Posterior cingulate gyrus (tissue), 11 donors: ENCODE results near the gene KRT85.
"Not testable (repeated sequence)": the region's sequence is repeated elsewhere in the genome, so short reads cannot be mapped to it uniquely, and the experiment has no call there.

Experiments used
- DNase-seq, 10 donors: peaks; one replicate each; pipeline versions ENCODE4 v3.0.0 to v3.0.0-alpha.2; 2020 to 2021; ENCODE audit warnings: mixed read lengths in 3 of 10
- intact Hi-C: fragments of 100-400 bp; cut with DNase I; formaldehyde crosslinking; loops from one replicate; pipeline ENCODE4 v1.15.1; 2023

KRT85 gene

GRCh38 chr12:52333321-52333720, 34.0 kb downstream of the KRT85 start:
- intact Hi-C loops = no loop called here
- DNase-seq = no peak

DNA sequence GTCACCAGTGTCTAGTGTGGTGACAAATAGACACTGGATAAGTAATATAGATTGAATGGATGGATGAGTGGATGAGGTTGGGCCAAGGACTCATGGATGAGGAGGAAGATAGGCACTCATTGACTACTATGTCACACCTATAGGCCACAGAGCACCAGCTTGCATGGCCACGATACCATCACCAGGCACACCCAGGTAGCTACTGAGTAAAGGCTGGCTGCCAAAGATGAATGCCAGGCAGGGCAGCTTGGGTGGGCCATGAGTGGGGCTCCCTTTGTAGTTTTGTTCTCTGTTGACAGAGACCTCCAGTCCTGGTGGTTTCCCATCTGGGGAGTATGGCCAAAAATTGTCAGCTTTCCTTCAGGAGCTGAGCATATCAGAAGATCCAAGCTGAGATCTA, 34.9 kb downstream of the KRT85 start:
- intact Hi-C loops = no loop called here
- no peak for DNase-seq

- intact Hi-C loops = no loop called here
- no peak for DNase-seq
Measured at GRCh38 chr12:52331833-52332232, 35.4 kb downstream of the KRT85 start.

- intact Hi-C loops = no loop called here
Measured at GRCh38 chr12:52331039-52331438, 36.2 kb downstream of the KRT85 start.

GRCh38 chr12:52327830-52328500, 39.3 kb downstream of the KRT85 start:
- no peak for DNase-seq
- intact Hi-C loops = loop anchor here (1.0 kb wide), 1 partner anchor 172 kb away; no protein-coding TSS in a partner anchor

More at GRCh38 chr12:52331039-52331438, 36.2 kb downstream of the KRT85 start:
- no peak for DNase-seq

DNA sequence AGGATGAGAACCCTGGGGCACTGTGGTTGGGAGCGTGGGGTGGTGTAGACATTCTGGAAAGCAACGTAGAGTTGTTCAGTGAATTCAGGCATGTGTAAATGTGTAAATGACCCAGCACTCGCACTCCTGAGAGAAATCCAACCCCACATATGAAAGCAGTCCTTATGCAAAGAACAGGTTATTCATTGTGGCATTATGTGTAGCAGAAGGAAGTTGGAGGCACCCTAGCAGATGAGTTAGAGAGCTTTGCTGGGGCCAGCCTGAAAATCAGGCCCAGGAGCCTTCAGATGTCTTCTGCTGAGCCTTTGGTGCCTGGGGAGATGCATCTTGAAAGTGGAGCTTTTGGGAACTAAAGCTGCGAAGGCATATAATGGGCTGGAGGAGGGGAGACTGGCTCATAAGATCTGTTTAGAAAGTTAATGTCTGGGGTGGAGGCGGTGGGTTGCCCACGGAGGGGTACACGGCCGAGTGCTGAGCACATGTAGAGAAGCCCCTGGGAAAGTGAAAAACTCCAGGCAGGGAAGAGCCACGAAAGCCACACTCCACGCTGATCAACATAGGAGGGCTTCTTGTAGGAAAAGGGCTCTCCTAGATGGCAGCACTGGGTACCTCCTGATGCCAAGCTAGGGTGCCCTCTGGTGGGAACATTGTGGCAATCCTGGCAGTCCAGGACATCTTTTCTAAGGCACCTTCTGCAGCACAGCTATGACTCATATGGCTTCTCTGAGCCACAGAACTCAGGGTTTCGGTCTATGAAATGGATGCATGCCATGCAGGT, 40.0 kb downstream of the KRT85 start:
- peak; percentile 56 to 97 (median 80) for DNase-seq
- intact Hi-C loops = loop anchor here (1.0 kb wide), 1 partner anchor 171 kb away; no protein-coding TSS in a partner anchor

GRCh38 chr12:52324153-52324444, 43.2 kb downstream of the KRT85 start:
- intact Hi-C loops = no loop called here
- DNase-seq = no peak

DNA sequence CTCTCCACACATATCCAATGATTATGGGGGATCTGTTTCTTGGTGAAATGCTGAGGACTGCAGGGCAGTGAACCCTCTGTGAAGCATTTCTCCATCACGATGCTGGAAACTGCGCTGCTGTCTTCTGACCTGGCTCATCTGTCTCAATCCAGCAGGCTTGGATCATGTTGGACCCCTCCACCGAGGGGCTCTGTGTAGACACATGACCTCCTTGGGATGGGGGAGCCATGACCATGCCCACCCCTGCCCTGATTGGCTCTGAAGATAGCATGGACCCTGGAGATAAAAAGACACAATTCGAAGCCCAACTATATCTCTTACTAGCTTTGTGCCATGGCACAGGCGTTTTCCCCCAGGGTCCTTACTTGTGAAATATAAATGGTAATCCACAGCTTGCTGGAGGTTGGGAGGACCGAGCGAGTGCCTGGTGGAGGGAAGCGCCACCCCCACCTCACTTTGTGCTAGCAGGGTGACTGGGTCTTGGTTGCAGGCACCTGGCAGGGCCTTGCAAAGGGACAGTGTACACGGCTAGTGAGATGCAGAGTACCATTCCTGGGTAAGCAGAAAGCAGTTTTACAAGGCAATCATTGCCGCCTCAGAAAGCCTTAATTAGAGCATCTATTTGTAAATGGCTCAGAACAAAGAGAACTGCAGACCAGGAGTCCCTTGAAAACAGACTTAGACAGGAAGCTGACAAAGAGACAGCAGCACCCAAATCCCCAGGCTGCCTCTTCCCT, 43.7 kb downstream of the KRT85 start:
- intact Hi-C loops = no loop called here

GRCh38 chr12:52323001-52323400, 44.3 kb downstream of the KRT85 start:
- DNase-seq = no peak

More for the DNA sequence above, 43.7 kb downstream of the KRT85 start:
- no peak for DNase-seq

GRCh38 chr12:52322069-52322468, 45.2 kb downstream of the KRT85 start:
- intact Hi-C loops = no loop called here
- DNase-seq = no peak

More at GRCh38 chr12:52323001-52323400, 44.3 kb downstream of the KRT85 start:
- intact Hi-C loops = no loop called here

- intact Hi-C loops = no loop called here
Measured at GRCh38 chr12:52321418-52321817, 45.9 kb downstream of the KRT85 start.

GRCh38 chr12:52320784-52321400, 46.4 kb downstream of the KRT85 start, which contains the start of gene KRT83:
Gene KRT83 (minus strand): TSS chr12:52321398. CDS start chr12:52321335, 63 bp downstream.
- DNase-seq = no peak
- intact Hi-C loops = no loop called here

More at GRCh38 chr12:52321418-52321817, 45.9 kb downstream of the KRT85 start:
- DNase-seq = peak in 4 of 10 donors; percentile 20 to 61 (median 43)

- intact Hi-C loops = no loop called here
- no peak for DNase-seq
Measured at GRCh38 chr12:52319097-52319496, 48.2 kb downstream of the KRT85 start.

DNA sequence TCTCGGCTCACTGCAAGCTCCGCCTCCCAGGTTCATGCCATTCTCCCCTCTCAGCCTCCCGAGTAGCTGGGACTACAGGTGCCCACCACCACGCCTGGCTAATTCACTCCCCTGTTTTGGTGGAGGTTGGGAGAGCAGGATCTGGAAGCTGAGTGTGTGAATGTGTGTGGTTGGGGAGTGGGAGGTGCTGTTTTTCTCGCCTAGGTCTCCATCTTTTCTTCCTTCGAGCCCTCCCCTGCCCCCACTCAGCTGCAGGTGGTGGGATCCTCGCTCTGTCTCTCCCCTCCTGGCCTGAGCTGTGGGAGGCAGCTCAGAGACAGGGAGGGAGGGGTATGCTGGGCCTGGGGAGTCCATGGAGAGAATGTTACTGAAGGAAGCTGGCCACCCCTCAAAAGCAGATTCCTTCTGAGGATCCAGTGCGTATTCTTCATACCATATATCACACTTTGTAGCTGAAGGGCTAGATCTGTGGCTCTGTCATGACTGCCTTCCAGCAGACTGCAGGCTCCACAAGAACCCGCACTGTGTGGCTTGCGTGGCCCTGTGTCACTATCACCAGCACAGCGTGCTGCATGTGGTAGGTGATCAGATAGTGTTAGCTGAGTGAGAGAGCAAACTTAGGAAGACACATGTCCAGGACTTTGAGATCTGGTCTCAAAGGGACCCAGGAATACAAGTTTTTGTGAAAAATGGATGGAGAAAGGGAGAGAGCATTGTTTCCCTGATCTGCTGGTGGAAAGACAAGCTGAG, 48.9 kb downstream of the KRT85 start:
- intact Hi-C loops = no loop called here
- no peak for DNase-seq

- DNase-seq = no peak
- intact Hi-C loops = no loop called here
Measured at GRCh38 chr12:52317468-52318052, 49.7 kb downstream of the KRT85 start.

GRCh38 chr12:52316701-52317100, 50.6 kb downstream of the KRT85 start:
- intact Hi-C loops = no loop called here
- no peak for DNase-seq

DNA sequence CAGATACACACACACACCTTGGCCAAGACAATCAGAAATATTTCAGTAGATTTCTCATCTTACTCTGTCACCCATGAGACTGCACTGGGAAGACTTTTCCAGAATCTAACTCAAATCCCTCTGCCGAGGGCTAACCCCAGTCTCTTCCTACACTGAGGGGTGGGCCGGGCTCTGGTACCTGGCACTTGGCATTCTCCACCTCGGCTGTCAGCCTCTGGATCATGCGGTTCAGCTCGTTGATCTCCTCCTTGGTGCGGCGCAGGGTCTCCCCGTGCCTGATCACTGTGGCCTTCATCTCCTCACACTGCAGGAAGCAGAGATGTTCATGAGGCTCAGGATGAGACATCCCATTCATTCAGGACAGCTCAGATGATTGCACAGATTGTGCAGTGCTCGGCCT, 51.0 kb downstream of the KRT85 start:
- intact Hi-C loops = no loop called here
- no peak for DNase-seq

- DNase-seq, intact Hi-C loops: not testable (repeated sequence)
Measured at GRCh38 chr12:52315721-52316120, 51.6 kb downstream of the KRT85 start.

GRCh38 chr12:52314511-52314910, 52.8 kb downstream of the KRT85 start:
- DNase-seq = no peak
- intact Hi-C loops = no loop called here

GRCh38 chr12:52313926-52314325, 53.4 kb downstream of the KRT85 start:
- no peak for DNase-seq
- intact Hi-C loops = no loop called here
